K562 (cell line): ENCODE measurements around the gene TREX2. TPM values are rescaled to one million over a fixed set of nuclear protein-coding genes. Genes with fewer than 3 reads are reported as not detected.

ENCODE experiments used
- ATAC-seq: fragments of 200-7000 bp; cut with Tn5 transposase; 3 replicates; pipeline ENCODE4 v1.9.1; 2020; ENCODE audit warnings: moderate library complexity
- BruUV-seq: library from RNA; stranded (reverse); fragments of 400-500 nt; replicated peaks from 2 replicates; lab custom pipeline; 2021; lab: Mats Ljungman, UMichigan
- CTCF ChIA-PET: fragments of 300-600 bp; formaldehyde crosslinking; extraction: SDS; loops from one replicate; lab custom pipeline; 2021; ENCODE audit warnings: low intra/inter-chr PET ratio; lab: Yijun Ruan, JAX
- POLR2A ChIA-PET: fragments of 300-600, 350-650 bp; sonication (Branson Sonifier 250); formaldehyde crosslinking; extraction: SDS; loops from one replicate; lab custom pipeline; 2021; ENCODE audit warnings: antibody characterized with exemption, inconsistent platforms; lab: Yijun Ruan, JAX
- DNase-seq, 4 experiments: peaks; one replicate each; pipeline versions ENCODE4 v3.0.0 to v3.0.0-alpha.2; 2011 to 2018; ENCODE audit warnings: low spot score in 3 of 4, mixed read lengths in 3 of 4; ENCODE audit errors: extremely low read depth in 1 of 4
- FAIRE-seq: peaks from 2 replicates; lab custom pipeline; 2011; peaks lifted over from hg19 to GRCh38; lab: Jason Lieb, UNC
- H2AFZ ChIP-seq: 2 replicates; pipeline ENCODE4 v1.6.0; 2011; ENCODE audit warnings: low read depth, low read length, control low read depth, inconsistent platforms
- H3K27ac ChIP-seq: fragments of 200-600 bp; 3 replicates; pipeline ENCODE4 v1.8.0; 2011; ENCODE audit warnings: low read depth, mild to moderate bottlenecking, control low read depth, inconsistent platforms, low read length, moderate library complexity, mixed read lengths; ENCODE audit errors: extremely low read depth
- H3K27me3 ChIP-seq, 2 experiments: fragments of 300-600 bp in 1 of 2; 2 replicates in 1 of 2; 3 replicates in 1 of 2; pipeline versions ENCODE4 v1.6.0 to v1.8.0; 2011; ENCODE audit warnings: inconsistent platforms in 2 of 2, low read length in 2 of 2, mild to moderate bottlenecking in 1 of 2, mixed read lengths in 1 of 2, moderate library complexity in 1 of 2; ENCODE audit not compliant: control insufficient read depth in 2 of 2, insufficient read depth in 2 of 2
- H3K36me3 ChIP-seq: fragments of 300-600 bp; 3 replicates; pipeline ENCODE4 v1.8.0; 2011; ENCODE audit warnings: mild to moderate bottlenecking, low read length, inconsistent platforms; ENCODE audit not compliant: control insufficient read depth, insufficient read depth
- H3K4me1 ChIP-seq, 2 experiments: fragments of 200-600 bp in 1 of 2; replicated peaks in 1 of 2; 2 replicates in 1 of 2; 3 replicates in 1 of 2; pipeline versions ENCODE4 v1.5.1 to v1.8.0; 2011; ENCODE audit warnings: inconsistent platforms in 2 of 2, low read length in 2 of 2, mild to moderate bottlenecking in 1 of 2, mixed read lengths in 1 of 2, moderate library complexity in 1 of 2; ENCODE audit not compliant: control insufficient read depth in 2 of 2, insufficient read depth in 2 of 2
- H3K4me2 ChIP-seq: 2 replicates; pipeline ENCODE4 v1.6.1; 2011; ENCODE audit warnings: low read length, control low read depth, inconsistent platforms, mixed read lengths; ENCODE audit not compliant: insufficient read depth
- H3K4me3 ChIP-seq: fragments of 200-600 bp; sonication (generic), shearing (Covaris generic); 2 replicates; pipeline ENCODE4 v1.5.1; 2016; ENCODE audit warnings: control low read depth, inconsistent platforms
- H3K79me2 ChIP-seq: fragments of 200-600 bp; 3 replicates; pipeline ENCODE4 v1.8.0; 2011; ENCODE audit warnings: low read length, inconsistent platforms; ENCODE audit not compliant: control insufficient read depth, insufficient read depth
- H3K9ac ChIP-seq, 2 experiments: 2 replicates each; pipeline versions ENCODE4 v1.6.0 to v1.6.1; 2011; ENCODE audit warnings: low read depth in 2 of 2, low read length in 2 of 2, control low read depth in 1 of 2, inconsistent platforms in 1 of 2, mild to moderate bottlenecking in 1 of 2, mixed read lengths in 1 of 2; ENCODE audit not compliant: insufficient read depth in 1 of 2
- H3K9me1 ChIP-seq: one replicate; pipeline ENCODE4 v1.6.0; 2011; ENCODE audit warnings: inconsistent platforms, mild to moderate bottlenecking, low read length, moderate library complexity; ENCODE audit not compliant: control insufficient read depth, insufficient read depth
- H3K9me3 ChIP-seq: replicated peaks from 2 replicates; pipeline ENCODE4 v1.5.1; 2011; ENCODE audit warnings: low read depth, low read length, inconsistent platforms; ENCODE audit not compliant: control insufficient read depth, insufficient read depth
- H4K20me1 ChIP-seq: replicated peaks from 2 replicates; pipeline ENCODE4 v1.6.1; 2011; ENCODE audit warnings: low read length, inconsistent platforms, mixed read lengths; ENCODE audit not compliant: control insufficient read depth, insufficient read depth
- BCL6 ChIP-seq: fragments of 250-450 bp; sonication (Bioruptor Pico); IDR thresholded peaks from 2 replicates; pipeline ENCODE4 v1.4.0; 2020
- EGR1 ChIP-seq: fragments of 450-650 bp; conservative IDR thresholded peaks from 2 replicates; pipeline ENCODE4 v1.6.1; 2017; ENCODE audit warnings: mild to moderate bottlenecking
- KAT2B ChIP-seq: IDR thresholded peaks from one replicate; pipeline ENCODE4 v1.6.1; 2012; ENCODE audit warnings: low read depth, mild to moderate bottlenecking, control low read depth, inconsistent platforms, low read length, moderate library complexity
- NCOA4 ChIP-seq: fragments of 450-650 bp; IDR thresholded peaks from 2 replicates; pipeline ENCODE4 v1.6.1; 2018; ENCODE audit warnings: mild to moderate bottlenecking; ENCODE audit not compliant: partially characterized antibody
- RBFOX2 ChIP-seq: fragments of 200-400 bp; formaldehyde crosslinking; IDR thresholded peaks from 2 replicates; pipeline ENCODE4 v1.6.1; 2017; ENCODE audit warnings: low read depth, mild to moderate bottlenecking, low read length, moderate library complexity
- TAF7 ChIP-seq: fragments of 450-650 bp; IDR thresholded peaks from 2 replicates; pipeline ENCODE4 v1.6.1; 2016; ENCODE audit warnings: missing genetic modification characterization, missing compliant biosample characterization
- ZFX ChIP-seq: sonication (generic); formaldehyde crosslinking; IDR thresholded peaks from 2 replicates; pipeline ENCODE4 v1.8.0; 2022; ENCODE audit warnings: mild to moderate bottlenecking, missing genetic modification reagents, moderate library complexity
- ZNF707 ChIP-seq: fragments of 250-450 bp; sonication (Bioruptor Pico); conservative IDR thresholded peaks from 2 replicates; pipeline ENCODE4 v1.8.0; 2022; ENCODE audit warnings: inconsistent platforms, mild to moderate bottlenecking, moderate library complexity
- WGBS: fragments of 100-300 bp; shearing (Covaris generic); methylation state at CpG from one replicate; pipeline ENCODE4 v1.1.6; 2016; ENCODE audit warnings: low coverage, mixed read lengths; ENCODE audit not compliant: insufficient coverage; ENCODE audit errors: missing lambda C conversion rate; 5-methylcytosine and 5-hydroxymethylcytosine counted together
- in situ Hi-C: fragments of 300-500 bp; cut with MboI; formaldehyde crosslinking; loops from 4 replicates; pipeline ENCODE4 v1.15.0; 2018; ENCODE audit warnings: inconsistent platforms, mixed read lengths
- intact Hi-C: fragments of 100-400 bp; cut with micrococcal nuclease; formaldehyde crosslinking; loops from 2 replicates; pipeline ENCODE4 v1.14.2; 2022
- polyA plus RNA-seq, 8 experiments: library from polyadenylated mRNA; depleted of rRNA in 4 of 8; stranded (reverse) in 5 of 8; unstranded in 3 of 8; fragments of >200 nt; fragmentation: Nextera tagmentation in 2 of 8; fragmentation: Illumina TruSeq in 1 of 8; extraction: Ambion mirVana in 2 of 8; extraction: Trizol in 1 of 8; gene quantifications; 2 replicates each; pipeline versions ENCODE4 v1.2.1 to v1.2.3, GENCODE V29; 2011 to 2014; ENCODE audit warnings: inconsistent platforms in 1 of 8, missing spikeins in 1 of 8
- total RNA-seq, 7 experiments: library from RNA; depleted of rRNA in 6 of 7; stranded (reverse); fragments of >200 nt in 6 of 7; fragmentation: Illumina TruSeq in 2 of 7; extraction: Trizol in 2 of 7; gene quantifications; 2 replicates each; pipeline versions ENCODE4 v1.2.1 to v1.2.3, GENCODE V29; 2011 to 2021; ENCODE audit warnings: low replicate concordance in 1 of 7

The TREX2 gene
- total and polyA plus RNA-seq, 9 of the 15 experiments (the other 6 are each of a cell fraction or from before 2014, with no cell fraction given): 0.07 to 1.5 (median 0.33) TPM; not detected in 2

DNA sequence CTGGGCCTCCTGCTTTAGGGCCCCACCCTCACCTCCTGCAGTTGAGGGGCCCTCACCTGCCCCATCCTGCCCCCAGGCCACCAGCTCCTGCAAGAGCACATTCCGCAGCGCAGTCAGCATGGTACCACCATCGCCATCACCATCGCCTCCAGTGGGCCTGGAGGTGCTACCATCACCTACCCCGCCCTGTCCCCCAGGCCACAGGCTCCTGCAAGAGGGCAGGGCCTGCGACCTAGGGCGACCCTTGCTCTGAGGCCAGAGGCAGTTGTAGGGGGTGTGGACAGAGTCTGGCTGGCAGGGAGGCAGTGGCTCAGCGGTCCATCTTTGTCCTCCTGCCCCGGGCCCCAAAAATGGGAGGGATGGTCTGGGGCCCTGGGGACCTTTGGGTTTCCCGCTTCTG is 28.4 kb upstream of the TREX2 start:
- no peak for ATAC-seq
- in situ Hi-C loops: no loop called here
- CTCF ChIA-PET: no interaction called here
- Histone ChIP-seq H3K27me3 (no peaks in the 10 kb centered on the region), H3K4me3 (no peak overlapping the region), H4K20me1 (no peaks in the 10 kb centered on the region), H3K9me3 (no peaks in the 10 kb centered on the region), H3K79me2 (peaks cover 11% of the 10 kb centered on the region), H2AFZ (peak overlapping the region; percentile 70)
- DNase-seq: no peak
- intact Hi-C loops: loop anchor here (5.0 kb wide), 1 partner anchor 33 kb away; no protein-coding TSS in a partner anchor
- no peak for FAIRE-seq
- POLR2A ChIA-PET: no interaction called here
- WGBS: 49% methylated on average over 4 of the region's 10 CpGs
- TF ChIP-seq KAT2B (no peak), NCOA4 (no peak), BCL6 (CRISPR knock-in tag) (no peak), RBFOX2 (0 out of 2 replicates have a peak, but pooled peaks have one; percentile 4), ZFX (CRISPR knock-in tag) (0 out of 2 replicates have a peak, but pooled peaks have one; percentile 32), ZNF707 (CRISPR knock-in tag) (no peak), EGR1 (peak; percentile 28; the same call in 1 of the 2 replicates), TAF7 (tag) (no peak)
- TF ChIP-seq, all 486 proteins: peak for 3
- H3K36me3 ChIP-seq: no peaks in the 10 kb centered on the region
- no peak overlapping the region for H3K27ac ChIP-seq
- peaks cover 4 to 54% of the 10 kb centered on the region in 2 experiments; a peak in 4 of 5 replicates for H3K4me1 ChIP-seq
- BruUV-seq: no TSS peak
- no peak overlapping the region for H3K4me2 ChIP-seq
- H3K9ac ChIP-seq: peak overlapping the region in 1 of 2 experiments; percentile 74; a peak in 2 of 4 replicates
- no peaks in the 10 kb centered on the region for H3K9me1 ChIP-seq
